ENCODE data around the gene PSMD1. TPM values are rescaled to one million over a fixed set of nuclear protein-coding genes. Genes with fewer than 3 reads are reported as not detected.

The PSMD1 gene
- 40.5 TPM for polyA plus RNA-seq (2012; ENCODE audit: insufficient read length, low read depth)

DNA sequence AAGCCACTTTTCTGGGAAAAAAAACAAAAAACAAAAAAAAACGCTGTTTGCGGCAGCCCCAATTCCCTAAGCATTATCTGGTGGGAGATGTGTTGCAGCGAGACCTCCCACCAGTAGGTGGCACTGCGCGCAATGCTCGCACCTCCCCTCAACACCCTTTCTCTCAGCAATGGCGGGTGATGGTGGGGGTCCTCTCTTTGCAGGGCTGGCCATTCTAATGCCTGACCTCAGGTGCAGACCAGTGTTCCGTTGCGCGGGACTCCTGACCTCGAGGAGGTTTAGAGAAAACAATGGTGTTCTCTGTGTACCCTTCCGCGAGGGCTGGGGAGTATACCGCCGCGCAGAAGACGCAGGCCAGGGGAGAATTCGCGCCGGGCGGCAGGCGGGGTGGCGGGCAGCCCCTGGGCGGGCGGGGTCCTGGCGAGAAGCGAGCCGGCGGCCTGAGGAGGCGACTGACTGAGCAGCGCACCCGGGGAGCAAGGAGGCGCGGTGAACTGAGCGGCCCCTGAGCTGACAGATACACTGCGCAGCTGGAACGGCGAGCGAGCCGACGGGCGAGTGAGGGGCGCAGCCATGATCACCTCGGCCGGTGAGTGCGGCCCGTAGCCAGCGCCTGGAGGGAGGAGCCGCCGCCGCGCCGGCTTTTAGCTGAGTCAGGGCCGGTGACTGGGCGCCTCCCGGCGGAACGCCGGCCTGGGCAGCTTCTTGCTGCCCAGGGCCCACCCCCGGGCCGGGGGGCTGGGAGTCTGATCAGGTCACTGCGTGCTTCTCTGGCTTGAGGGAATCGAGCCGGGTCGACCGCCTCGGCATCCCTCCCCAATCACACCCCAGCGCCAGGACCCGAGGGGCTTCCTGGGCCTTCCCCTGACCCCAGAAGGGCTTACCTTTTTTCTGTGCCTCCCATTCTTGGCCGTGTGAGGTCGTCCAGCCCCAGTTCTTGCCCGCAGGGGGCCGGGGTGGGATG is at the start of gene PSMD1:
Gene PSMD1, plus strand, starts transcription at position 415 of the 964 bp plus-strand sequence. Its CDS starts 159 bp downstream, at position 574.
- TF ChIP-seq FOXP2 (optimal IDR thresholded peaks at IDR 0.05; ENCODE audit: borderline replicate concordance, extremely low read depth, extremely low read length, insufficient read depth): no peak
- no peak for TF ChIP-seq TAF1 (IDR thresholded peaks at IDR 0.05; ENCODE audit: borderline replicate concordance, insufficient read depth, low read length)
- TF ChIP-seq, protein P1, sequence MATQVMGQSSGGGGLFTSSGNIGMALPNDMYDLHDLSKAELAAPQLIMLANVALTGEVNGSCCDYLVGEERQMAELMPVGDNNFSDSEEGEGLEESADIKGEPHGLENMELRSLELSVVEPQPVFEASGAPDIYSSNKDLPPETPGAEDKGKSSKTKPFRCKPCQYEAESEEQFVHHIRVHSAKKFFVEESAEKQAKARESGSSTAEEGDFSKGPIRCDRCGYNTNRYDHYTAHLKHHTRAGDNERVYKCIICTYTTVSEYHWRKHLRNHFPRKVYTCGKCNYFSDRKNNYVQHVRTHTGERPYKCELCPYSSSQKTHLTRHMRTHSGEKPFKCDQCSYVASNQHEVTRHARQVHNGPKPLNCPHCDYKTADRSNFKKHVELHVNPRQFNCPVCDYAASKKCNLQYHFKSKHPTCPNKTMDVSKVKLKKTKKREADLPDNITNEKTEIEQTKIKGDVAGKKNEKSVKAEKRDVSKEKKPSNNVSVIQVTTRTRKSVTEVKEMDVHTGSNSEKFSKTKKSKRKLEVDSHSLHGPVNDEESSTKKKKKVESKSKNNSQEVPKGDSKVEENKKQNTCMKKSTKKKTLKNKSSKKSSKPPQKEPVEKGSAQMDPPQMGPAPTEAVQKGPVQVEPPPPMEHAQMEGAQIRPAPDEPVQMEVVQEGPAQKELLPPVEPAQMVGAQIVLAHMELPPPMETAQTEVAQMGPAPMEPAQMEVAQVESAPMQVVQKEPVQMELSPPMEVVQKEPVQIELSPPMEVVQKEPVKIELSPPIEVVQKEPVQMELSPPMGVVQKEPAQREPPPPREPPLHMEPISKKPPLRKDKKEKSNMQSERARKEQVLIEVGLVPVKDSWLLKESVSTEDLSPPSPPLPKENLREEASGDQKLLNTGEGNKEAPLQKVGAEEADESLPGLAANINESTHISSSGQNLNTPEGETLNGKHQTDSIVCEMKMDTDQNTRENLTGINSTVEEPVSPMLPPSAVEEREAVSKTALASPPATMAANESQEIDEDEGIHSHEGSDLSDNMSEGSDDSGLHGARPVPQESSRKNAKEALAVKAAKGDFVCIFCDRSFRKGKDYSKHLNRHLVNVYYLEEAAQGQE (IDR thresholded peaks at IDR 0.05; ENCODE audit: insufficient read depth in 1 of 2, low read depth in 2 of 2, low read length in 2 of 2): no peak
- TF ChIP-seq SIN3A (IDR thresholded peaks at IDR 0.05; ENCODE audit: borderline replicate concordance, insufficient read depth, low read length): peak; percentile 20; the same call in 1 of the 2 replicates
- peak; percentile 69; the same call in 1 of the 2 replicates for TF ChIP-seq POLR2AphosphoS5 (IDR thresholded peaks at IDR 0.05; ENCODE audit: low read depth, low read length)

DNA sequence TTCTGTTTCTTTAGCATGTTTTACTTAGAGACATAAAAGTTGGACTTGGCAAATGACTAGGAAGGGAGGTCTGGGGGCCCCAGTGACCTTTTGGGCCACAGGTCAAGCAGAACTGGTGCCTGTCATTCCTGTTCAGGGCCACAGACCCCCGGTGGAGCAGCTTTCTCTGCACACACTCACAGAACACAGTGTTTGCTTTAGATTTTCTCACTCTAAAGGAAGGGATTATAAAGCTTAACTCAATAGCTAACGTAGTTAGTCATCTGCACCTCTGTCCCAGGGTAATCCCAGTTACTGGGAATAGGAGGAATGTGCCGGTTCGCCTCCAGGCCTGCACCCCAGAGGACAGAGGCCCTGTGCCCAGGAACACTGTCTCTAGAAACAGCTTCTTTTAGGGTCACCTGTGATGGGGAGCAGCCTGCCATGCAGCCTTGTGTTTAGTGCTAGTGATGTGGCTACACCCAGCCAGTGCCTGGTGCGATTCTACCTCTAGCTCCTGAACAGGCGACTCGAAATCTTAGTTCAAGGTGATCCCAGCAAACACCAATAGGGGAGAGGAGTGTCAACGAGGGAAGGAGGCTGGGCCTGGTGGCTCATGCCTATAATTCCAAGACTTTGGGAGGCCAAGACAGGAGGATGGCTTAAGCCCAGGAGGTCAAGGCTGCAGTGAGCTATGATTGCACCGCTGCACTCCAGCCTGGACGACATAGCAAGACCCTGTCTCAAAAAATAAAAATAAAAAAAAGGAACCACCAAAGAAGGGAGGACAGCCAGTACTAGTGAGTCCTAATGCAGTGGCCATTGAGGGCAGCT is 49.2 kb upstream of the PSMD1 start:
- TF ChIP-seq POLR2AphosphoS5 (IDR thresholded peaks at IDR 0.05; ENCODE audit: low read depth, low read length): no peak
- no peak for TF ChIP-seq SIN3A (IDR thresholded peaks at IDR 0.05; ENCODE audit: borderline replicate concordance, insufficient read depth, low read length)
- no peak for TF ChIP-seq TAF1 (IDR thresholded peaks at IDR 0.05; ENCODE audit: borderline replicate concordance, insufficient read depth, low read length)
- TF ChIP-seq, protein P1 (IDR thresholded peaks at IDR 0.05; ENCODE audit: insufficient read depth in 1 of 2, low read depth in 2 of 2, low read length in 2 of 2): no peak
- TF ChIP-seq FOXP2 (optimal IDR thresholded peaks at IDR 0.05; ENCODE audit: borderline replicate concordance, extremely low read depth, extremely low read length, insufficient read depth): no peak

DNA sequence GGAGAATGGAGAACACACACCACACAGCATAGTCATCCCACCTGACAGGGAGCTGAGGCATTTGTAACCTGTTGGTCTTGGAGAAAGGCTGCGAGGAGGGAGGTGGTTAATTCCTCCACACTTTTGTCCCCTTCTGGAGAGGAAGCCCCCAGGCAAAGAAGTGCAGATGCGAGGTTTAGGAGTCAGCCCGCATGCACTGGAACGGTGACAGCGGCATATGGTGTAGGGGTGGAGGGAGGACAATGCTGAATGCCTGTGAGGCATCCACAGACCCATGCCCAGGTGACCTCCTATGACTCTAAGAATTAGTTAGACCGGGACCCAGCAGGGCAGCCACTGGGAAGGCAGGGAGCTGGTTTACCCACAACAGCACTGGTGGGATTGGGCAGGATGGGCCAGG is 48.5 kb upstream of the PSMD1 start:
- TF ChIP-seq SIN3A (IDR thresholded peaks at IDR 0.05; ENCODE audit: borderline replicate concordance, insufficient read depth, low read length) (no peak), POLR2AphosphoS5 (IDR thresholded peaks at IDR 0.05; ENCODE audit: low read depth, low read length) (no peak), TAF1 (IDR thresholded peaks at IDR 0.05; ENCODE audit: borderline replicate concordance, insufficient read depth, low read length) (no peak), FOXP2 (optimal IDR thresholded peaks at IDR 0.05; ENCODE audit: borderline replicate concordance, extremely low read depth, extremely low read length, insufficient read depth) (no peak)
- TF ChIP-seq, protein P1 (IDR thresholded peaks at IDR 0.05; ENCODE audit: insufficient read depth in 1 of 2, low read depth in 2 of 2, low read length in 2 of 2): no peak

DNA sequence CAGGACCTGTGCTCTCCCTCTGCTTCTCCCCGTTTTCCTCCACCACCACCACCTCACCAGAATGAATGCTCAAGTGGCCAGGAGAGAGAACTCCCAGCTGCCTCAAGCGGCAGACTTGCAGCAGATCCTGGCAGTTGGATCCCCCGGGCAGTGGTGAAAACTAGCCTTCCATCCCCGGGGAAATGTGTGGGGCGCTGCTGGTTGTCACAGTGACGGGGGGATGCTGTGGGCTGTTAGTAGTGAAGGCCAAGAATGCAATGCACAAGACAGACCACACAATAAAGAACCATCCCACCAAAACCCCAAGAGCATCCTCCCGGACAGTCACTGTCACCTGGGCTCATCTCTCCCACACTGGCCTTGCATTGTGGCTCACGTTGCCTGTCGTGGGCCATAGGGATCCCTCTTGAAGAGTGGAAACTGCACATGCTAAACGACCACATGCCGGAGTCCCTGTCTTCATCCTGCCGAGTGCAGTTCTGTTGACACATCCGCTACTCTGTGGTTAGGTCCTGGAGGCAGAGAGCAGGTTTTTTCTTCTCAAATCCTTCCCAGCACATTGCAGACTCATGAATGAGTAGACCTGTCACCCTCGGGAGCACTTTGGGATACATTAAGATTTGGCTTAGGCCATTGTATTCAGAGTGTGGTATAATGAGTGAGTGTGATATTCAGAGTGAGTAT is 47.3 kb upstream of the PSMD1 start:
- TF ChIP-seq POLR2AphosphoS5 (IDR thresholded peaks at IDR 0.05; ENCODE audit: low read depth, low read length): no peak
- TF ChIP-seq SIN3A (IDR thresholded peaks at IDR 0.05; ENCODE audit: borderline replicate concordance, insufficient read depth, low read length): no peak
- TF ChIP-seq FOXP2 (optimal IDR thresholded peaks at IDR 0.05; ENCODE audit: borderline replicate concordance, extremely low read depth, extremely low read length, insufficient read depth): no peak
- TF ChIP-seq, protein P1 (IDR thresholded peaks at IDR 0.05; ENCODE audit: insufficient read depth in 1 of 2, low read depth in 2 of 2, low read length in 2 of 2): no peak
- TF ChIP-seq TAF1 (IDR thresholded peaks at IDR 0.05; ENCODE audit: borderline replicate concordance, insufficient read depth, low read length): no peak

Measured in PFSK-1 (cell line).